Caco-2 (cell line): ENCODE results near the gene PLCB1. TPM values are rescaled to one million over a fixed set of nuclear protein-coding genes. Genes with fewer than 3 reads are reported as not detected.
A peak's percentile ranks its signal among the peaks of the same experiment; 100 is the strongest.

Experiments used
- BruUV-seq: library from RNA; stranded (reverse); fragments of 400-500 nt; replicated peaks from 2 replicates; lab custom pipeline; 2021; lab: Mats Ljungman, UMichigan
- CTCF ChIA-PET: fragments of 300-600 bp; sonication (Branson Sonifier 250); formaldehyde crosslinking; loops from one replicate; lab custom pipeline; 2022; ENCODE audit warnings: antibody characterized with exemption; lab: Charles Lee
- POLR2A ChIA-PET: fragments of 300-600 bp; sonication (Branson Sonifier 250); formaldehyde crosslinking; loops from one replicate; lab custom pipeline; 2022; ENCODE audit warnings: antibody characterized with exemption; lab: Charles Lee
- DNase-seq, 2 experiments: peaks; one replicate each; pipeline versions ENCODE4 v3.0.0 to v3.0.0-alpha.2; 2020 to 2022
- H3K27me3 ChIP-seq: replicated peaks from 2 replicates; pipeline ENCODE4 v1.6.0; 2011; ENCODE audit warnings: low read length; ENCODE audit not compliant: control insufficient read depth, insufficient read depth
- H3K36me3 ChIP-seq: 2 replicates; pipeline ENCODE4 v1.5.1; 2011; ENCODE audit warnings: low read length; ENCODE audit not compliant: control insufficient read depth, insufficient read depth
- H3K4me1 ChIP-seq: fragments of 250-450 bp; sonication (Bioruptor Pico); 2 replicates; pipeline ENCODE4 v1.5.1; 2020; ENCODE audit warnings: mild to moderate bottlenecking
- H3K4me3 ChIP-seq: 2 replicates; pipeline ENCODE4 v1.5.1; 2011; ENCODE audit warnings: low read depth, mild to moderate bottlenecking, control low read depth, low read length
- H3K9me3 ChIP-seq: fragments of 250-450 bp; sonication (Bioruptor Pico); 2 replicates; pipeline ENCODE4 v1.5.1; 2020; ENCODE audit warnings: mild to moderate bottlenecking, moderate library complexity
- H3K27ac Mint-ChIP-seq: one replicate; pipeline ENCODE4 v1.8.0; 2022; ENCODE audit warnings: mixed read lengths; ENCODE audit not compliant: unreplicated experiment
- H3K27me3 Mint-ChIP-seq: one replicate; pipeline ENCODE4 v1.8.0; 2022; ENCODE audit warnings: mixed read lengths; ENCODE audit not compliant: insufficient read depth, unreplicated experiment
- H3K36me3 Mint-ChIP-seq: one replicate; pipeline ENCODE4 v1.8.0; 2022; ENCODE audit warnings: mild to moderate bottlenecking, mixed read lengths; ENCODE audit not compliant: insufficient read depth, unreplicated experiment
- H3K4me1 Mint-ChIP-seq: one replicate; pipeline ENCODE4 v1.8.0; 2022; ENCODE audit warnings: low read depth, mixed read lengths; ENCODE audit not compliant: unreplicated experiment
- H3K4me3 Mint-ChIP-seq: one replicate; pipeline ENCODE4 v1.8.0; 2022; ENCODE audit warnings: mild to moderate bottlenecking, moderate library complexity, mixed read lengths; ENCODE audit not compliant: unreplicated experiment
- H3K9me3 Mint-ChIP-seq: one replicate; pipeline ENCODE4 v1.8.0; 2022; ENCODE audit warnings: mixed read lengths; ENCODE audit not compliant: unreplicated experiment
- intact Hi-C: fragments of 100-400 bp; cut with micrococcal nuclease; formaldehyde crosslinking; loops from one replicate; pipeline ENCODE4 v1.10.0; 2022; ENCODE audit not compliant: unreplicated experiment
- total RNA-seq: library from RNA; stranded (reverse); gene quantifications from 2 replicates; pipeline ENCODE4 v1.2.3, GENCODE V29; 2022
- TF ChIP-seq, protein P1 (sequence below), 2 experiments: fragments of 200-600 bp in 1 of 2; IDR thresholded peaks; 1 replicate in 1 of 2; 2 replicates in 1 of 2; pipeline versions ENCODE4 v1.5.1 to v1.8.0; 2011 to 2022; ENCODE audit warnings: antibody characterized with exemption in 1 of 2, control low read depth in 1 of 2, inconsistent platforms in 1 of 2, low read depth in 1 of 2, low read length in 1 of 2, mild to moderate bottlenecking in 1 of 2, moderate library complexity in 1 of 2; ENCODE audit not compliant: insufficient read depth in 1 of 2, severe bottlenecking in 1 of 2, unreplicated experiment in 1 of 2

PLCB1 gene
- total RNA-seq, 1 experiment from 2014 or later, result 105 TPM

DNA sequence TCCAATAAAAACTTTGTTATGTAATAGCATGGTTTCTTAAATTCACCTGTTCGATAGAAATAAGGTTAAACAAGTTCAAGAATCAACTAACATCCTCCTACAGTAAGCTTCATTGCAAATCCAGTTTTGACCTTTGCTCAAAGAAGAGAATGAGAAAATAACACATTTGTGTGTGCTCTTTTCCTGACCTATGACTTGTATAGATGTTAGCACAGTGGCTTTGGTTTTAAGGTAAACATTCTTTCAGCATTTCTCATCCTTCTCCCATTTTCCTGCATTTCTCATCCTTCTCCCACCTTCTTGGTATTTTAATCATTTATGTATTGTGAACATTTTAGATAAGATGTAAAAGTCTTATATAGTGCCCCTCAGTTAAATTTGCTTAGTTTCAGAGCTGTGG is 73.9 kb downstream of the PLCB1 start:
- Mint-ChIP-seq H3K4me1 (peaks cover 49% of the 10 kb centered on the region), H3K27me3 (no peaks in the 10 kb centered on the region), H3K27ac (peak overlapping the region; percentile 43), H3K4me3 (peak overlapping the region; percentile 54), H3K9me3 (peaks cover 22% of the 10 kb centered on the region), H3K36me3 (peaks cover 7% of the 10 kb centered on the region)
- peak in 1 of 2 experiments; percentile 33 for DNase-seq
- POLR2A ChIA-PET, result interaction anchor here (0.6 kb wide), 1 partner anchor 31 kb away, joined by 3 read pairs; no protein-coding TSS in a partner anchor
- Histone ChIP-seq H3K9me3 (no peaks in the 10 kb centered on the region), H3K36me3 (no peaks in the 10 kb centered on the region; the same call in 1 of the 2 replicates), H3K4me3 (no peak overlapping the region), H3K4me1 (peaks cover 59% of the 10 kb centered on the region), H3K27me3 (no peaks in the 10 kb centered on the region)
- BruUV-seq, result no TSS peak
- intact Hi-C loops, result loop anchor here (1.0 kb wide), 4 partner anchors 16 to 77 kb away; no protein-coding TSS in a partner anchor
- CTCF ChIA-PET, result no interaction called here
- TF ChIP-seq, protein P1, sequence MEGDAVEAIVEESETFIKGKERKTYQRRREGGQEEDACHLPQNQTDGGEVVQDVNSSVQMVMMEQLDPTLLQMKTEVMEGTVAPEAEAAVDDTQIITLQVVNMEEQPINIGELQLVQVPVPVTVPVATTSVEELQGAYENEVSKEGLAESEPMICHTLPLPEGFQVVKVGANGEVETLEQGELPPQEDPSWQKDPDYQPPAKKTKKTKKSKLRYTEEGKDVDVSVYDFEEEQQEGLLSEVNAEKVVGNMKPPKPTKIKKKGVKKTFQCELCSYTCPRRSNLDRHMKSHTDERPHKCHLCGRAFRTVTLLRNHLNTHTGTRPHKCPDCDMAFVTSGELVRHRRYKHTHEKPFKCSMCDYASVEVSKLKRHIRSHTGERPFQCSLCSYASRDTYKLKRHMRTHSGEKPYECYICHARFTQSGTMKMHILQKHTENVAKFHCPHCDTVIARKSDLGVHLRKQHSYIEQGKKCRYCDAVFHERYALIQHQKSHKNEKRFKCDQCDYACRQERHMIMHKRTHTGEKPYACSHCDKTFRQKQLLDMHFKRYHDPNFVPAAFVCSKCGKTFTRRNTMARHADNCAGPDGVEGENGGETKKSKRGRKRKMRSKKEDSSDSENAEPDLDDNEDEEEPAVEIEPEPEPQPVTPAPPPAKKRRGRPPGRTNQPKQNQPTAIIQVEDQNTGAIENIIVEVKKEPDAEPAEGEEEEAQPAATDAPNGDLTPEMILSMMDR (IDR thresholded peaks at IDR 0.05; ENCODE audit: insufficient read depth in 1 of 2, low read depth in 1 of 2, low read length in 1 of 2, severe bottlenecking in 1 of 2, unreplicated experiment in 1 of 2), result no peak

GRCh38 chr20:8208226-8208625 is 76.2 kb downstream of the PLCB1 start:
- CTCF ChIA-PET, result no interaction called here
- DNase-seq, result no peak
- TF ChIP-seq, protein P1 (IDR thresholded peaks at IDR 0.05; ENCODE audit: insufficient read depth in 1 of 2, low read depth in 1 of 2, low read length in 1 of 2, severe bottlenecking in 1 of 2, unreplicated experiment in 1 of 2), result no peak
- H3K9me3 ChIP-seq, result no peaks in the 10 kb centered on the region
- no peak overlapping the region for H3K4me3 Mint-ChIP-seq
- BruUV-seq, result no TSS peak
- peaks cover 64% of the 10 kb centered on the region for H3K4me1 ChIP-seq
- peaks cover 14% of the 10 kb centered on the region for H3K36me3 Mint-ChIP-seq
- POLR2A ChIA-PET, result no interaction called here
- H3K36me3 ChIP-seq, result no peaks in the 10 kb centered on the region
- no peaks in the 10 kb centered on the region for H3K27me3 ChIP-seq
- no peak overlapping the region for H3K4me3 ChIP-seq
- H3K4me1 Mint-ChIP-seq, result peaks cover 51% of the 10 kb centered on the region
- no peaks in the 10 kb centered on the region for H3K27me3 Mint-ChIP-seq
- intact Hi-C loops, result no loop called here
- peaks cover 12% of the 10 kb centered on the region for H3K9me3 Mint-ChIP-seq
- H3K27ac Mint-ChIP-seq, result peak overlapping the region; percentile 16

- H3K4me3 Mint-ChIP-seq, result peak overlapping the region; percentile 11
- peaks cover 18% of the 10 kb centered on the region for H3K36me3 Mint-ChIP-seq
- Histone ChIP-seq H3K4me3 (no peak overlapping the region), H3K4me1 (peaks cover 72% of the 10 kb centered on the region), H3K27me3 (no peaks in the 10 kb centered on the region), H3K9me3 (no peaks in the 10 kb centered on the region), H3K36me3 (no peaks in the 10 kb centered on the region)
- no peaks in the 10 kb centered on the region for H3K27me3 Mint-ChIP-seq
- intact Hi-C loops, result no loop called here
- H3K4me1 Mint-ChIP-seq, result peaks cover 49% of the 10 kb centered on the region
- H3K9me3 Mint-ChIP-seq, result peaks cover 3% of the 10 kb centered on the region
- POLR2A ChIA-PET, result no interaction called here
- BruUV-seq, result no TSS peak
- TF ChIP-seq, protein P1 (IDR thresholded peaks at IDR 0.05; ENCODE audit: insufficient read depth in 1 of 2, low read depth in 1 of 2, low read length in 1 of 2, severe bottlenecking in 1 of 2, unreplicated experiment in 1 of 2), result no peak
- H3K27ac Mint-ChIP-seq, result no peak overlapping the region
- peak in 1 of 2 experiments; percentile 42 for DNase-seq
- CTCF ChIA-PET, result no interaction called here
These were observed 77.0 kb downstream of the PLCB1 start for GRCh38 chr20:8209061-8209460.
